HepG2 (cell line): ENCODE measurements around the gene OAF. TPM values are rescaled to one million over a fixed set of nuclear protein-coding genes. Genes with fewer than 3 reads are reported as not detected.

ENCODE experiments used
- NPAS2 ChIP-seq: sonication (generic); formaldehyde crosslinking; IDR thresholded peaks from 2 replicates; pipeline ENCODE4 v1.8.0; 2022; ENCODE audit warnings: mild to moderate bottlenecking, missing genetic modification reagents, borderline replicate concordance
- RCOR2 ChIP-seq: IDR thresholded peaks from 2 replicates; pipeline ENCODE4 v1.6.1; 2016; ENCODE audit warnings: missing biosample characterization, missing genetic modification reagents
- TSC22D2 ChIP-seq: sonication (generic); formaldehyde crosslinking; IDR thresholded peaks from 2 replicates; pipeline ENCODE4 v1.5.1; 2020; ENCODE audit warnings: missing genetic modification reagents, mild to moderate bottlenecking, borderline replicate concordance
- ZEB1 ChIP-seq: IDR thresholded peaks from 2 replicates; pipeline ENCODE4 v1.6.1; 2012; ENCODE audit warnings: mild to moderate bottlenecking, low read depth, inconsistent platforms; ENCODE audit not compliant: insufficient replicate concordance
- ZNF232 ChIP-seq: sonication (generic); formaldehyde crosslinking; IDR thresholded peaks from 2 replicates; pipeline ENCODE4 v1.4.0; 2020; ENCODE audit warnings: missing genetic modification reagents, borderline replicate concordance
- ZNF674 ChIP-seq: sonication (generic); formaldehyde crosslinking; IDR thresholded peaks from 2 replicates; pipeline ENCODE4 v1.5.0; 2020; ENCODE audit warnings: low read depth, mild to moderate bottlenecking, missing genetic modification reagents
- polyA plus RNA-seq, 8 experiments: library from polyadenylated mRNA; depleted of rRNA in 3 of 8; stranded (reverse) in 7 of 8; unstranded in 1 of 8; fragments of >200 nt; fragmentation: Illumina TruSeq in 4 of 8; extraction: Trizol in 4 of 8; gene quantifications; 2 replicates each; pipeline versions ENCODE4 v1.2.1 to v1.2.3, GENCODE V29; 2011 to 2016; ENCODE audit warnings: low read depth in 4 of 8, missing spikeins in 1 of 8, mixed read lengths in 1 of 8; ENCODE audit not compliant: insufficient read depth in 1 of 8
- total RNA-seq, 5 experiments: library from RNA; depleted of rRNA; stranded (reverse); fragments of >200 nt; fragmentation: Illumina TruSeq; extraction: Trizol; gene quantifications; 2 replicates each; pipeline ENCODE4 v1.2.3, GENCODE V29; 2016; ENCODE audit warnings: low read depth in 1 of 5
- TF ChIP-seq, protein P1 (sequence below): sonication (generic); formaldehyde crosslinking; IDR thresholded peaks from 2 replicates; pipeline ENCODE4 v1.5.1; 2020; ENCODE audit warnings: mild to moderate bottlenecking, missing genetic modification reagents, moderate library complexity
- TF ChIP-seq, protein P2 (sequence below): sonication (generic); formaldehyde crosslinking; IDR thresholded peaks from 2 replicates; pipeline ENCODE4 v1.4.0; 2020; ENCODE audit warnings: missing genetic modification reagents, borderline replicate concordance
- TF ChIP-seq, protein P3 (sequence below): sonication (generic); formaldehyde crosslinking; IDR thresholded peaks from 2 replicates; pipeline ENCODE4 v1.5.0; 2020; ENCODE audit warnings: mild to moderate bottlenecking, missing genetic modification reagents, moderate library complexity
- TF ChIP-seq, protein P4 (sequence below): sonication (generic); formaldehyde crosslinking; IDR thresholded peaks from 2 replicates; pipeline ENCODE4 v1.4.0; 2020; ENCODE audit warnings: missing genetic modification reagents, borderline replicate concordance
- TF ChIP-seq, protein P5 (sequence below): sonication (generic); formaldehyde crosslinking; IDR thresholded peaks from 2 replicates; pipeline ENCODE4 v1.4.0; 2020; ENCODE audit warnings: missing genetic modification reagents
- TF ChIP-seq, protein P6 (sequence below): sonication (generic); formaldehyde crosslinking; IDR thresholded peaks from 2 replicates; pipeline ENCODE4 v1.4.0; 2020; ENCODE audit warnings: missing genetic modification reagents, mild to moderate bottlenecking, borderline replicate concordance

Gene OAF
- total and polyA plus RNA-seq, 2 of the 13 experiments (the other 11 are each of a cell fraction or from before 2014, with no cell fraction given): 63.7 to 94.6 TPM

DNA sequence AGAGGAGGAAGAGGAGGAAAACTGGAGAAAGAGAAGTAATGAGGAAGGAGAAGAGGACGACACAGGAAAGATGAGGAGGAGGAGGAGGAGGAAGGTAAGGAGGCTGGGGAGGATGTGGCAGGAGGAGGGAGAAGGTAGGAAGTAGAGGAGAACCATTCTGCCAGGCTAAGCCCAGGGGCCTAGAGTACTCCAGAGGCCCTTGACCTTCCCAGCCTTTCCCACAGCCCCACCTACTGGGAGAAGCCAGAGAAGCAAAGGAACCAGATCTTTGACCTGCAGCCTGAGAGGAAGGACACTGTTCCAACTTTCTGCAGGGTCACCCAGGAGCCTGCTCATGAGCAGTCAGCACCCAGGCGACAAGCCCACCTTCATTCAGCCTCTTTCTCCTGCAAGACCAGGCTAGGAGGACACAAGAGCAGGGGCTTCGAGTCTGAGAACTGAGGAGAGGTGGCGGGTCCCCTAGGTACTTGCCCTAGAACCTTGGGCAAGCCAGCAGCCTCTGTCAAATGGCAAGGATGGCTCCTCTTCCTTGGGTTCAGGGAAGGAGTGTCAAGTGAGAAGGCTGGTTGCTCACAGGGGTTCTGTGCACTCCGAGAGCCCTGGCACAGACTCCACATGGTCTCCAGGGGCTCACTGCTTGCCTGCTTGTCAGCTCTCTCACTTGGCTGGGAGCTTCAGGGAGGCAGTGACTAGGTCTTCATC, 27.9 kb upstream of the OAF start (continued):
- TF ChIP-seq, protein P1, sequence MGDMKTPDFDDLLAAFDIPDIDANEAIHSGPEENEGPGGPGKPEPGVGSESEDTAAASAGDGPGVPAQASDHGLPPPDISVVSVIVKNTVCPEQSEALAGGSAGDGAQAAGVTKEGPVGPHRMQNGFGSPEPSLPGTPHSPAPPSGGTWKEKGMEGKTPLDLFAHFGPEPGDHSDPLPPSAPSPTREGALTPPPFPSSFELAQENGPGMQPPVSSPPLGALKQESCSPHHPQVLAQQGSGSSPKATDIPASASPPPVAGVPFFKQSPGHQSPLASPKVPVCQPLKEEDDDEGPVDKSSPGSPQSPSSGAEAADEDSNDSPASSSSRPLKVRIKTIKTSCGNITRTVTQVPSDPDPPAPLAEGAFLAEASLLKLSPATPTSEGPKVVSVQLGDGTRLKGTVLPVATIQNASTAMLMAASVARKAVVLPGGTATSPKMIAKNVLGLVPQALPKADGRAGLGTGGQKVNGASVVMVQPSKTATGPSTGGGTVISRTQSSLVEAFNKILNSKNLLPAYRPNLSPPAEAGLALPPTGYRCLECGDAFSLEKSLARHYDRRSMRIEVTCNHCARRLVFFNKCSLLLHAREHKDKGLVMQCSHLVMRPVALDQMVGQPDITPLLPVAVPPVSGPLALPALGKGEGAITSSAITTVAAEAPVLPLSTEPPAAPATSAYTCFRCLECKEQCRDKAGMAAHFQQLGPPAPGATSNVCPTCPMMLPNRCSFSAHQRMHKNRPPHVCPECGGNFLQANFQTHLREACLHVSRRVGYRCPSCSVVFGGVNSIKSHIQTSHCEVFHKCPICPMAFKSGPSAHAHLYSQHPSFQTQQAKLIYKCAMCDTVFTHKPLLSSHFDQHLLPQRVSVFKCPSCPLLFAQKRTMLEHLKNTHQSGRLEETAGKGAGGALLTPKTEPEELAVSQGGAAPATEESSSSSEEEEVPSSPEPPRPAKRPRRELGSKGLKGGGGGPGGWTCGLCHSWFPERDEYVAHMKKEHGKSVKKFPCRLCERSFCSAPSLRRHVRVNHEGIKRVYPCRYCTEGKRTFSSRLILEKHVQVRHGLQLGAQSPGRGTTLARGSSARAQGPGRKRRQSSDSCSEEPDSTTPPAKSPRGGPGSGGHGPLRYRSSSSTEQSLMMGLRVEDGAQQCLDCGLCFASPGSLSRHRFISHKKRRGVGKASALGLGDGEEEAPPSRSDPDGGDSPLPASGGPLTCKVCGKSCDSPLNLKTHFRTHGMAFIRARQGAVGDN (CRISPR knock-in tag): peak; percentile 77
- TF ChIP-seq, protein P2, sequence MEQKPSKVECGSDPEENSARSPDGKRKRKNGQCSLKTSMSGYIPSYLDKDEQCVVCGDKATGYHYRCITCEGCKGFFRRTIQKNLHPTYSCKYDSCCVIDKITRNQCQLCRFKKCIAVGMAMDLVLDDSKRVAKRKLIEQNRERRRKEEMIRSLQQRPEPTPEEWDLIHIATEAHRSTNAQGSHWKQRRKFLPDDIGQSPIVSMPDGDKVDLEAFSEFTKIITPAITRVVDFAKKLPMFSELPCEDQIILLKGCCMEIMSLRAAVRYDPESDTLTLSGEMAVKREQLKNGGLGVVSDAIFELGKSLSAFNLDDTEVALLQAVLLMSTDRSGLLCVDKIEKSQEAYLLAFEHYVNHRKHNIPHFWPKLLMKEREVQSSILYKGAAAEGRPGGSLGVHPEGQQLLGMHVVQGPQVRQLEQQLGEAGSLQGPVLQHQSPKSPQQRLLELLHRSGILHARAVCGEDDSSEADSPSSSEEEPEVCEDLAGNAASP (CRISPR knock-in tag): peak; percentile 63; the same call in 1 of the 2 replicates
- no peak for TF ChIP-seq ZNF674
- TF ChIP-seq ZEB1: no peak
- TF ChIP-seq, protein P3, sequence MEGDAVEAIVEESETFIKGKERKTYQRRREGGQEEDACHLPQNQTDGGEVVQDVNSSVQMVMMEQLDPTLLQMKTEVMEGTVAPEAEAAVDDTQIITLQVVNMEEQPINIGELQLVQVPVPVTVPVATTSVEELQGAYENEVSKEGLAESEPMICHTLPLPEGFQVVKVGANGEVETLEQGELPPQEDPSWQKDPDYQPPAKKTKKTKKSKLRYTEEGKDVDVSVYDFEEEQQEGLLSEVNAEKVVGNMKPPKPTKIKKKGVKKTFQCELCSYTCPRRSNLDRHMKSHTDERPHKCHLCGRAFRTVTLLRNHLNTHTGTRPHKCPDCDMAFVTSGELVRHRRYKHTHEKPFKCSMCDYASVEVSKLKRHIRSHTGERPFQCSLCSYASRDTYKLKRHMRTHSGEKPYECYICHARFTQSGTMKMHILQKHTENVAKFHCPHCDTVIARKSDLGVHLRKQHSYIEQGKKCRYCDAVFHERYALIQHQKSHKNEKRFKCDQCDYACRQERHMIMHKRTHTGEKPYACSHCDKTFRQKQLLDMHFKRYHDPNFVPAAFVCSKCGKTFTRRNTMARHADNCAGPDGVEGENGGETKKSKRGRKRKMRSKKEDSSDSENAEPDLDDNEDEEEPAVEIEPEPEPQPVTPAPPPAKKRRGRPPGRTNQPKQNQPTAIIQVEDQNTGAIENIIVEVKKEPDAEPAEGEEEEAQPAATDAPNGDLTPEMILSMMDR (CRISPR knock-in tag): peak; percentile 89
- no peak for TF ChIP-seq ZNF232
- TF ChIP-seq, protein P4, sequence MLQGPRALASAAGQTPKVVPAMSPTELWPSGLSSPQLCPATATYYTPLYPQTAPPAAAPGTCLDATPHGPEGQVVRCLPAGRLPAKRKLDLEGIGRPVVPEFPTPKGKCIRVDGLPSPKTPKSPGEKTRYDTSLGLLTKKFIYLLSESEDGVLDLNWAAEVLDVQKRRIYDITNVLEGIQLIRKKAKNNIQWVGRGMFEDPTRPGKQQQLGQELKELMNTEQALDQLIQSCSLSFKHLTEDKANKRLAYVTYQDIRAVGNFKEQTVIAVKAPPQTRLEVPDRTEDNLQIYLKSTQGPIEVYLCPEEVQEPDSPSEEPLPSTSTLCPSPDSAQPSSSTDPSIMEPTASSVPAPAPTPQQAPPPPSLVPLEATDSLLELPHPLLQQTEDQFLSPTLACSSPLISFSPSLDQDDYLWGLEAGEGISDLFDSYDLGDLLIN (CRISPR knock-in tag): no peak
- TF ChIP-seq, protein P5, sequence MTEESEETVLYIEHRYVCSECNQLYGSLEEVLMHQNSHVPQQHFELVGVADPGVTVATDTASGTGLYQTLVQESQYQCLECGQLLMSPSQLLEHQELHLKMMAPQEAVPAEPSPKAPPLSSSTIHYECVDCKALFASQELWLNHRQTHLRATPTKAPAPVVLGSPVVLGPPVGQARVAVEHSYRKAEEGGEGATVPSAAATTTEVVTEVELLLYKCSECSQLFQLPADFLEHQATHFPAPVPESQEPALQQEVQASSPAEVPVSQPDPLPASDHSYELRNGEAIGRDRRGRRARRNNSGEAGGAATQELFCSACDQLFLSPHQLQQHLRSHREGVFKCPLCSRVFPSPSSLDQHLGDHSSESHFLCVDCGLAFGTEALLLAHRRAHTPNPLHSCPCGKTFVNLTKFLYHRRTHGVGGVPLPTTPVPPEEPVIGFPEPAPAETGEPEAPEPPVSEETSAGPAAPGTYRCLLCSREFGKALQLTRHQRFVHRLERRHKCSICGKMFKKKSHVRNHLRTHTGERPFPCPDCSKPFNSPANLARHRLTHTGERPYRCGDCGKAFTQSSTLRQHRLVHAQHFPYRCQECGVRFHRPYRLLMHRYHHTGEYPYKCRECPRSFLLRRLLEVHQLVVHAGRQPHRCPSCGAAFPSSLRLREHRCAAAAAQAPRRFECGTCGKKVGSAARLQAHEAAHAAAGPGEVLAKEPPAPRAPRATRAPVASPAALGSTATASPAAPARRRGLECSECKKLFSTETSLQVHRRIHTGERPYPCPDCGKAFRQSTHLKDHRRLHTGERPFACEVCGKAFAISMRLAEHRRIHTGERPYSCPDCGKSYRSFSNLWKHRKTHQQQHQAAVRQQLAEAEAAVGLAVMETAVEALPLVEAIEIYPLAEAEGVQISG (CRISPR knock-in tag): peak; percentile 86
- 0 out of 2 replicates have a peak, but pooled peaks have one; percentile 33 for TF ChIP-seq TSC22D2 (CRISPR knock-in tag)
- no peak for TF ChIP-seq NPAS2
- no peak for TF ChIP-seq RCOR2 (CRISPR knock-in tag)
- TF ChIP-seq, protein P6, sequence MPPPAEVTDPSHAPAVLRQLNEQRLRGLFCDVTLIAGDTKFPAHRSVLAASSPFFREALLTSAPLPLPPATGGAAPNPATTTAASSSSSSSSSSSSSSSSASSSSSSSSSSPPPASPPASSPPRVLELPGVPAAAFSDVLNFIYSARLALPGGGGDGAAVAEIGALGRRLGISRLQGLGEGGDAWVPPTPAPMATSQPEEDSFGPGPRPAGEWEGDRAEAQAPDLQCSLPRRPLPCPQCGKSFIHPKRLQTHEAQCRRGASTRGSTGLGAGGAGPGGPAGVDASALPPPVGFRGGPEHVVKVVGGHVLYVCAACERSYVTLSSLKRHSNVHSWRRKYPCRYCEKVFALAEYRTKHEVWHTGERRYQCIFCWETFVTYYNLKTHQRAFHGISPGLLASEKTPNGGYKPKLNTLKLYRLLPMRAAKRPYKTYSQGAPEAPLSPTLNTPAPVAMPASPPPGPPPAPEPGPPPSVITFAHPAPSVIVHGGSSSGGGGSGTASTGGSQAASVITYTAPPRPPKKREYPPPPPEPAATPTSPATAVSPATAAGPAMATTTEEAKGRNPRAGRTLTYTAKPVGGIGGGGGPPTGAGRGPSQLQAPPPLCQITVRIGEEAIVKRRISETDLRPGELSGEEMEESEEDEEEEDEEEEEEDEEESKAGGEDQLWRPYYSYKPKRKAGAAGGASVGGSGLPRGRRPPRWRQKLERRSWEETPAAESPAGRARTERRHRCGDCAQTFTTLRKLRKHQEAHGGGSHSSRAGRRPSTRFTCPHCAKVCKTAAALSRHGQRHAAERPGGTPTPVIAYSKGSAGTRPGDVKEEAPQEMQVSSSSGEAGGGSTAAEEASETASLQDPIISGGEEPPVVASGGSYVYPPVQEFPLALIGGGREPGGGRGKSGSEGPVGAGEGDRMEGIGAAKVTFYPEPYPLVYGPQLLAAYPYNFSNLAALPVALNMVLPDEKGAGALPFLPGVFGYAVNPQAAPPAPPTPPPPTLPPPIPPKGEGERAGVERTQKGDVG: no peak
